Hepatocyte (in vitro differentiated cells): ENCODE measurements around the gene M1AP.

Experiments
- CTCF ChIP-seq: fragments of 200-600 bp; sonication (generic); IDR thresholded peaks from 2 replicates; pipeline ENCODE4 v1.5.1; 2016; ENCODE audit warnings: antibody characterized with exemption, mild to moderate bottlenecking; ENCODE audit not compliant: poor library complexity
- EZH2 ChIP-seq: fragments of 200-600 bp; sonication (generic); IDR thresholded peaks from 2 replicates; pipeline ENCODE4 v1.6.1; 2016; ENCODE audit warnings: antibody characterized with exemption, mild to moderate bottlenecking, borderline replicate concordance
- EZH2phosphoT487 ChIP-seq: fragments of 200-600 bp; sonication (generic); IDR thresholded peaks from one replicate; pipeline ENCODE4 v1.6.1; 2018; ENCODE audit warnings: antibody characterized with exemption, mild to moderate bottlenecking, low read depth, moderate library complexity; ENCODE audit not compliant: unreplicated experiment, severe bottlenecking

- TF ChIP-seq CTCF, result no peak
- TF ChIP-seq EZH2, result no peak
- no peak for TF ChIP-seq EZH2phosphoT487
Measured at GRCh38 chr2:74653985-74654882, 6.1 kb upstream of the M1AP start, which contains the start of gene SEMA4F.
